Cerebellar cortex (tissue), 1 donor: ENCODE measurements around the gene SNTG2.

ENCODE experiments used
- DNase-seq: peaks from one replicate; pipeline ENCODE4 v3.0.0-alpha.2; 2015; ENCODE audit warnings: low spot score

SNTG2 gene

GRCh38 chr2:1237783-1238182 is 287.1 kb downstream of the SNTG2 start:
- DNase-seq = no peak

- DNase-seq = no peak
Measured at GRCh38 chr2:1238598-1239138, 288.0 kb downstream of the SNTG2 start.

- DNase-seq = no peak
Measured at GRCh38 chr2:1245193-1245592, 294.5 kb downstream of the SNTG2 start.

GRCh38 chr2:1246239-1246638 is 295.6 kb downstream of the SNTG2 start:
- DNase-seq = no peak

- DNase-seq = no peak
Measured at GRCh38 chr2:1246991-1247390, 296.3 kb downstream of the SNTG2 start.

GRCh38 chr2:1248187-1248586 is 297.5 kb downstream of the SNTG2 start:
- DNase-seq = no peak

- DNase-seq = no peak
Measured at GRCh38 chr2:1249897-1250687, 299.4 kb downstream of the SNTG2 start.

- DNase-seq = no peak
Measured at GRCh38 chr2:1251520-1251919, 300.9 kb downstream of the SNTG2 start.

GRCh38 chr2:1253629-1254028 is 303.0 kb downstream of the SNTG2 start:
- DNase-seq = no peak

- DNase-seq = no peak
Measured at GRCh38 chr2:1254662-1255343, 304.2 kb downstream of the SNTG2 start.

- no peak for DNase-seq
Measured at GRCh38 chr2:1256632-1257324, 306.1 kb downstream of the SNTG2 start.

- DNase-seq = no peak
Measured at GRCh38 chr2:1257334-1257733, 306.7 kb downstream of the SNTG2 start.

GRCh38 chr2:1259746-1260145 is 309.1 kb downstream of the SNTG2 start:
- no peak for DNase-seq

GRCh38 chr2:1262609-1263008 is 312.0 kb downstream of the SNTG2 start:
- DNase-seq = no peak

GRCh38 chr2:1265454-1265853 is 314.8 kb downstream of the SNTG2 start:
- no peak for DNase-seq

- DNase-seq = no peak
Measured at GRCh38 chr2:1266351-1266750, 315.7 kb downstream of the SNTG2 start.

- no peak for DNase-seq
Measured at GRCh38 chr2:1268034-1268433, 317.4 kb downstream of the SNTG2 start.

- no peak for DNase-seq
Measured at GRCh38 chr2:1269812-1270211, 319.2 kb downstream of the SNTG2 start.

- no peak for DNase-seq
Measured at GRCh38 chr2:1272835-1273234, 322.2 kb downstream of the SNTG2 start.

GRCh38 chr2:1277634-1278033 is 327.0 kb downstream of the SNTG2 start:
- no peak for DNase-seq

- no peak for DNase-seq
Measured at GRCh38 chr2:1278125-1278524, 327.5 kb downstream of the SNTG2 start.

- DNase-seq = no peak
Measured at GRCh38 chr2:1278861-1279260, 328.2 kb downstream of the SNTG2 start.

- no peak for DNase-seq
Measured at GRCh38 chr2:1282552-1282951, 331.9 kb downstream of the SNTG2 start.
